Panc1 (cell line): Measurements from ENCODE around the gene DLG2. TPM values are rescaled to one million over a fixed set of nuclear protein-coding genes. Genes with fewer than 3 reads are reported as not detected.
A peak's percentile ranks its signal among the peaks of the same experiment; 100 is the strongest.

ENCODE experiments used
- ATAC-seq: fragments of 200-7000 bp; cut with Tn5 transposase; 2 replicates; pipeline ENCODE4 v1.9.1; 2020; ENCODE audit warnings: mild to moderate bottlenecking, moderate library complexity
- BruUV-seq: library from RNA; stranded (reverse); fragments of 400-500 nt; replicated peaks from 2 replicates; lab custom pipeline; 2021; lab: Mats Ljungman, UMichigan
- CTCF ChIA-PET: fragments of 300-600 bp; sonication (Branson Sonifier 250); formaldehyde crosslinking; loops from one replicate; lab custom pipeline; 2022; ENCODE audit warnings: antibody characterized with exemption; lab: Charles Lee
- POLR2A ChIA-PET: fragments of 300-600 bp; sonication (Branson Sonifier 250); formaldehyde crosslinking; loops from one replicate; lab custom pipeline; 2022; ENCODE audit warnings: antibody characterized with exemption; lab: Charles Lee
- DNase-seq: peaks from one replicate; pipeline ENCODE4 v3.0.0-alpha.2; 2010; ENCODE audit warnings: low read depth, low spot score
- H3K27ac ChIP-seq: 2 replicates; pipeline ENCODE4 v1.5.1; 2011; ENCODE audit warnings: mild to moderate bottlenecking, low read length, inconsistent platforms
- H3K27me3 ChIP-seq: fragments of 200-500 bp; sonication (Bioruptor generic); 2 replicates; pipeline ENCODE4 v1.6.0; 2014; ENCODE audit warnings: low read length, inconsistent platforms; ENCODE audit not compliant: control insufficient read depth, insufficient read depth
- H3K36me3 ChIP-seq: fragments of 200-500 bp; sonication (Bioruptor generic); 2 replicates; pipeline ENCODE4 v1.5.1; 2014; ENCODE audit warnings: inconsistent platforms, mild to moderate bottlenecking, low read length, moderate library complexity; ENCODE audit not compliant: control insufficient read depth, insufficient read depth
- H3K4me1 ChIP-seq: 2 replicates; pipeline ENCODE4 v1.5.1; 2011; ENCODE audit warnings: inconsistent platforms, mild to moderate bottlenecking, low read length, moderate library complexity; ENCODE audit not compliant: control insufficient read depth, insufficient read depth
- H3K4me3 ChIP-seq, 2 experiments: 2 replicates each; pipeline ENCODE4 v1.5.1; 2011 to 2012; ENCODE audit warnings: low read depth in 2 of 2, low read length in 2 of 2, mild to moderate bottlenecking in 2 of 2, inconsistent platforms in 1 of 2, moderate library complexity in 1 of 2
- H3K9me3 ChIP-seq: fragments of 200-500 bp; sonication (Bioruptor generic); 2 replicates; pipeline ENCODE4 v1.5.1; 2014; ENCODE audit warnings: low read depth, mild to moderate bottlenecking, inconsistent platforms, low read length, moderate library complexity; ENCODE audit not compliant: control insufficient read depth, insufficient read depth
- POLR2AphosphoS5 ChIP-seq: IDR thresholded peaks from 2 replicates; pipeline ENCODE4 v1.6.1; 2012; ENCODE audit warnings: mild to moderate bottlenecking, low read depth, low read length, moderate library complexity
- SIN3A ChIP-seq: IDR thresholded peaks from 2 replicates; pipeline ENCODE4 v1.6.1; 2012; ENCODE audit warnings: low read depth, mild to moderate bottlenecking, low read length, moderate library complexity, borderline replicate concordance; ENCODE audit not compliant: insufficient read depth
- TCF7L2 ChIP-seq: IDR thresholded peaks from 2 replicates; pipeline ENCODE4 v1.6.1; 2011; ENCODE audit warnings: mild to moderate bottlenecking, low read depth, low read length, inconsistent platforms
- in situ Hi-C: cut with HindIII; loops from 2 replicates; pipeline ENCODE4 v1.10.0; 2016; ENCODE audit warnings: low sequenced_read_pairs, low pct_unique_long_range_greater_than_20kb
- intact Hi-C: fragments of 100-400 bp; cut with micrococcal nuclease; formaldehyde crosslinking; loops from one replicate; pipeline ENCODE4 v1.10.0; 2022; ENCODE audit not compliant: unreplicated experiment
- total RNA-seq: library from RNA; stranded (reverse); gene quantifications from one replicate; pipeline ENCODE4 v1.2.1, GENCODE V29; 2021; ENCODE audit not compliant: unreplicated experiment
- TF ChIP-seq, protein P1 (sequence below): fragments of 450-650 bp; IDR thresholded peaks from 2 replicates; pipeline ENCODE4 v1.5.1; 2017; ENCODE audit warnings: mild to moderate bottlenecking
- TF ChIP-seq, protein P2 (sequence below), 2 experiments: IDR thresholded peaks; 2 replicates each; pipeline ENCODE4 v1.6.1; 2011 to 2012; ENCODE audit warnings: low read depth in 2 of 2, control low read depth in 1 of 2, low read length in 1 of 2, mild to moderate bottlenecking in 1 of 2, moderate library complexity in 1 of 2; ENCODE audit not compliant: insufficient read depth in 1 of 2

The DLG2 gene
- total RNA-seq, 1 experiment from 2014 or later = 4.2 TPM

DNA sequence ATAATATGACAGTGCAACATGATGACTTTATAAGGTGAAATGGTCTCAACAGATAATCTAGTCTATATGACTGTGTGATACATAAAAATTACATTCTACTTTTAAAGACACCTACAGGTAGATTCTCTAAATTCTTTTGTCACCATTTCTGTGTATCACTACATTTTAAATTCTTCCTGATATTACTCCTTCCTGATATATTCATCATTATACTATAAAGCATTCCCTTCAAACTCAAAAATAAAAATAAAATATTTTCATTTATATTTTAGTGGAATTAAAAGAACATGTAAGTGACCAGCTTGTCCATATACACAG, 1062.3 kb downstream of the DLG2 start:
- Histone ChIP-seq H3K36me3 (no peaks in the 10 kb centered on the region), H3K4me3 (no peak overlapping the region), H3K27ac (no peak overlapping the region), H3K27me3 (no peaks in the 10 kb centered on the region), H3K9me3 (no peaks in the 10 kb centered on the region), H3K4me1 (no peaks in the 10 kb centered on the region)
- ChIA-PET CTCF (no interaction called here), POLR2A (no interaction called here)
- DNase-seq (no peak), ATAC-seq (no peak)
- BruUV-seq = no TSS peak
- in situ Hi-C loops = no loop called here
- TF ChIP-seq, protein P1, sequence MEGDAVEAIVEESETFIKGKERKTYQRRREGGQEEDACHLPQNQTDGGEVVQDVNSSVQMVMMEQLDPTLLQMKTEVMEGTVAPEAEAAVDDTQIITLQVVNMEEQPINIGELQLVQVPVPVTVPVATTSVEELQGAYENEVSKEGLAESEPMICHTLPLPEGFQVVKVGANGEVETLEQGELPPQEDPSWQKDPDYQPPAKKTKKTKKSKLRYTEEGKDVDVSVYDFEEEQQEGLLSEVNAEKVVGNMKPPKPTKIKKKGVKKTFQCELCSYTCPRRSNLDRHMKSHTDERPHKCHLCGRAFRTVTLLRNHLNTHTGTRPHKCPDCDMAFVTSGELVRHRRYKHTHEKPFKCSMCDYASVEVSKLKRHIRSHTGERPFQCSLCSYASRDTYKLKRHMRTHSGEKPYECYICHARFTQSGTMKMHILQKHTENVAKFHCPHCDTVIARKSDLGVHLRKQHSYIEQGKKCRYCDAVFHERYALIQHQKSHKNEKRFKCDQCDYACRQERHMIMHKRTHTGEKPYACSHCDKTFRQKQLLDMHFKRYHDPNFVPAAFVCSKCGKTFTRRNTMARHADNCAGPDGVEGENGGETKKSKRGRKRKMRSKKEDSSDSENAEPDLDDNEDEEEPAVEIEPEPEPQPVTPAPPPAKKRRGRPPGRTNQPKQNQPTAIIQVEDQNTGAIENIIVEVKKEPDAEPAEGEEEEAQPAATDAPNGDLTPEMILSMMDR = peak; percentile 66; the same call in 1 of the 2 replicates
- TF ChIP-seq POLR2AphosphoS5 = no peak
- intact Hi-C loops = loop anchor here (2.0 kb wide), 1 partner anchor 736 kb away; no protein-coding TSS in a partner anchor

DNA sequence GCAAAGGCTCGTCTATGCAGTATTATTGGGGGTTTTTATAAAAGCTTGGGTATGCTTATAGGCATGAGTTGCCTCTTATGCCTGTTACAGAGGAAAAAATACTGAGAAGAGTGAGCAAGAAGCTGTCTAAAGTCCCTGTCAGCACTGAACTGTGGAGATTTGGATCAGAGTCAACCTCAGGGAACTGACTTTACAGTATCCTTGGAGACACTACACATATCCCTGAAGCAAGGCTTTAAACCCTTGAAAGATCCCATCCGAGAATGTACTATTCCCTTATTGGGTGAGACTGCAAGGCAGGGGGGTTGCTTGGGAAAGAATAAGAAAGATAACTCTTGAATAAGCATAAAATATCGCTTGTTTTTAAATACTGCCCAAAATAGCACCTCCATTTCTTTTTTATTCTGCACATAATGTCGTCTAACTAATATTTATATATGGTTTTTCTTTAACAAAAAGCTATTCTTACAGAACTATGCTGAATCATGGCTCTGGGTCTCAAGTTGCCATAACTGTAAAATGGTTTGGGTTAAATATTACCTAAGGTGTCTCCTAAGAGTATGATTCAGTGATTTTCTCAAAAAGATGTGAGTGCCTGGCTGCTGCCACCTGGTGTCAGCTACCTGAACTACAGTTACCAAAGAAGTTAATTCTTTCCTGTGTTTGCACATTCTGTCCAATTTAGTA, 1062.8 kb downstream of the DLG2 start:
- no peak for ATAC-seq
- ChIA-PET POLR2A (no interaction called here), CTCF (no interaction called here)
- H3K27ac ChIP-seq = no peak overlapping the region
- in situ Hi-C loops = no loop called here
- intact Hi-C loops = loop anchor here (2.0 kb wide), 1 partner anchor 736 kb away; no protein-coding TSS in a partner anchor
- no peaks in the 10 kb centered on the region for H3K4me1 ChIP-seq
- no TSS peak for BruUV-seq
- no peaks in the 10 kb centered on the region for H3K27me3 ChIP-seq
- no peak overlapping the region for H3K4me3 ChIP-seq
- TF ChIP-seq TCF7L2 (no peak), SIN3A (no peak), POLR2AphosphoS5 (no peak)
- TF ChIP-seq, protein P2, sequence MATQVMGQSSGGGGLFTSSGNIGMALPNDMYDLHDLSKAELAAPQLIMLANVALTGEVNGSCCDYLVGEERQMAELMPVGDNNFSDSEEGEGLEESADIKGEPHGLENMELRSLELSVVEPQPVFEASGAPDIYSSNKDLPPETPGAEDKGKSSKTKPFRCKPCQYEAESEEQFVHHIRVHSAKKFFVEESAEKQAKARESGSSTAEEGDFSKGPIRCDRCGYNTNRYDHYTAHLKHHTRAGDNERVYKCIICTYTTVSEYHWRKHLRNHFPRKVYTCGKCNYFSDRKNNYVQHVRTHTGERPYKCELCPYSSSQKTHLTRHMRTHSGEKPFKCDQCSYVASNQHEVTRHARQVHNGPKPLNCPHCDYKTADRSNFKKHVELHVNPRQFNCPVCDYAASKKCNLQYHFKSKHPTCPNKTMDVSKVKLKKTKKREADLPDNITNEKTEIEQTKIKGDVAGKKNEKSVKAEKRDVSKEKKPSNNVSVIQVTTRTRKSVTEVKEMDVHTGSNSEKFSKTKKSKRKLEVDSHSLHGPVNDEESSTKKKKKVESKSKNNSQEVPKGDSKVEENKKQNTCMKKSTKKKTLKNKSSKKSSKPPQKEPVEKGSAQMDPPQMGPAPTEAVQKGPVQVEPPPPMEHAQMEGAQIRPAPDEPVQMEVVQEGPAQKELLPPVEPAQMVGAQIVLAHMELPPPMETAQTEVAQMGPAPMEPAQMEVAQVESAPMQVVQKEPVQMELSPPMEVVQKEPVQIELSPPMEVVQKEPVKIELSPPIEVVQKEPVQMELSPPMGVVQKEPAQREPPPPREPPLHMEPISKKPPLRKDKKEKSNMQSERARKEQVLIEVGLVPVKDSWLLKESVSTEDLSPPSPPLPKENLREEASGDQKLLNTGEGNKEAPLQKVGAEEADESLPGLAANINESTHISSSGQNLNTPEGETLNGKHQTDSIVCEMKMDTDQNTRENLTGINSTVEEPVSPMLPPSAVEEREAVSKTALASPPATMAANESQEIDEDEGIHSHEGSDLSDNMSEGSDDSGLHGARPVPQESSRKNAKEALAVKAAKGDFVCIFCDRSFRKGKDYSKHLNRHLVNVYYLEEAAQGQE (IDR thresholded peaks at IDR 0.05; ENCODE audit: insufficient read depth in 1 of 2, low read depth in 2 of 2, low read length in 1 of 2) = no peak
- TF ChIP-seq, protein P1 = peak; percentile 87; the same call in 1 of the 2 replicates
- no peaks in the 10 kb centered on the region for H3K36me3 ChIP-seq
- peak; percentile 22 for DNase-seq
- H3K9me3 ChIP-seq = no peaks in the 10 kb centered on the region
